ENCODE measurements around the gene PARP2.
"Not testable (repeated sequence)": the region's sequence is repeated elsewhere in the genome, so short reads cannot be mapped to it uniquely, and the experiment has no call there.

The PARP2 gene

DNA sequence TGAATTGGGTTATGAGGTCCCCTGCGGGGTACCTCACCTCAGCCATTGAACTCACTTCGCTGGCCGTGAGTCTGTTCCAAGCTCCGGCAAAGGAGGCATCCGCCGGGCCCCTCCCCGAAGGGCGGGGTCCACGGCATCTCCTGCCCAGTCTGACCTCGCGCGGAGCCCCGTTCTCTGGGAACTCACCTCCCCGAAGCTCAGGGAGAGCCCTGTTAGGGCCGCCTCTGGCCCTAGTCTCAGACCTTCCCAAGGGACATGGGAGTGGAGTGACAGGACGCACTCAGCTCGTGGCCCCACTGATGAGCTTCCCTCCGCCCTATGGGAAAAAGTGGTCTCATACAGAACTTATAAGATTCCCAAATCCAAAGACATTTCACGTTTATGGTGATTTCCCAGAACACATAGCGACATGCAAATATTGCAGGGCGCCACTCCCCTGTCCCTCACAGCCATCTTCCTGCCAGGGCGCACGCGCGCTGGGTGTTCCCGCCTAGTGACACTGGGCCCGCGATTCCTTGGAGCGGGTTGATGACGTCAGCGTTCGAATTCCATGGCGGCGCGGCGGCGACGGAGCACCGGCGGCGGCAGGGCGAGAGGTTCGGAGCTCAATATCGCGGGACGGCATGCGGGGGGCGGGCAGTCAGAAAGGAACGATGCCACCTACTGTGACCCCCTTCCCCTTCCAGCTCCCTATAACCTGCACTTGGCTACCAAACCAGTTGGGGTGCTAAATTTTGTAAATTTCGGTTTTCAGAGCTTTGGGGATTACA, at the start of gene PARP2:
PARP2 (plus strand) TSS at position 544 of the 770 bp plus-strand sequence; CDS start at position 551, 7 bp downstream.
- DNase-seq (ENCODE audit: low read depth, low spot score) = peak; percentile 80

GRCh38 chr14:20294636-20295035, 48.8 kb upstream of the PARP2 start:
- no peak for DNase-seq (ENCODE audit: low read depth, low spot score)

- DNase-seq (ENCODE audit: low read depth, low spot score) = no peak
Observed at GRCh38 chr14:20295067-20295466, 48.4 kb upstream of the PARP2 start.

- no peak for DNase-seq (ENCODE audit: low read depth, low spot score)
Observed at GRCh38 chr14:20302042-20302755, 41.2 kb upstream of the PARP2 start.

DNA sequence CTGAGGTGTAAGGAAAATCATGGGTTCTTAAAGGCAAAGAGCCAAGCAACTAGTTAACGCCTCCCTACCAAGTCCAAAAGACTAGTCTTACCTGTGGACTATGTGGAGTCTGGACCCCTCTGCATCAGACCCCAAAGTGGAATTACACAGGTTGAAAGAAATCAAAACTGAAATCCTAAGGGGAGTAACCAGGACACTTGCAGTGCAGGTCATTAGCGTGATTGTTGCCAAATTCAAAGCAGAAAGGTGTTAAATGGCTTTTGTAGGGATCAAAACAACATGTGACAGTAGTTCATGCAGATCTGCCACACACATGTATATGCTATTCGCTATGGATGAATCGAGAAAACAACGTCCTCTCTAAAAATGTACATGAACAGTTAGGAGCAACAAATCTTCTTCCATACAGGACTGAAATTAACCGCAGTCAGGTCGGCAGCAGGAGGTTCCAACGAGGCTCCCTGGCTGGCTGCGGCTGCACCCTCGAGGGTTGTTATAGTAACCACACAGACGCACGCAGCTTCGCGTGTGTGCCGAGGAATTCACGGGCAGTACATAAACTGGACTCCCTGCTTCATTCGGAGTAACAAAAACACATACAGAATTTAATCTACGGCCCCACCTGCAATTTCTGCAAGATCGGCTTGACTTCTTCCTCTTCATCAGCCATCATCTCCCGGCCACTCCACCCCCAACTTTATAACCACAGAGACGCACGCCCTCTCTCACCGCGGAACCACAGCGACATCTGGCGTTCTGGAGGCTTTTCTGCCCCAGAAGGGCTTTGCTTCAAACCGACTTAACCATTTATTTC, 38.0 kb upstream of the PARP2 start, which contains the start of gene TTC5:
TTC5 (minus strand) TSS at position 687 of the 814 bp plus-strand sequence; CDS start at position 673, 14 bp downstream.
- peak; percentile 79 for DNase-seq (ENCODE audit: low read depth, low spot score)

DNA sequence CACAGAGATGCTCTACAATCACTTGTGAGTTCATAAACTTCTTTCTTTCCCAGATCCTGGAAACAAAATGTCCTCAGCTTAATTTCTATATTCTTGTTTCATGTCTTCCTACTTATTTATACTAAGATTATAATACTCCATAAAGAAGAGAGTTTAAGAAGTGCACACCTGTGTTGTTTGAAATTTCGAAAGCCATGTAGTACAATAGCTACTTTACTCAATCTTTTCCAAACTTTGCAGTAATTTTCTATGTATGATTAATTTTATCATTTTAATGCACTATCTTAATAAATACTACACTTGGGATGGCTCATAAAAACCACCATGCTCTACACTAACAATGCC, 37.4 kb upstream of the PARP2 start:
- DNase-seq (ENCODE audit: low read depth, low spot score) = no peak

- DNase-seq (ENCODE audit: low read depth, low spot score) = no peak
Observed at GRCh38 chr14:20314026-20314425, 29.4 kb upstream of the PARP2 start.

- no peak for DNase-seq (ENCODE audit: low read depth, low spot score)
Observed at GRCh38 chr14:20317720-20318119, 25.7 kb upstream of the PARP2 start.

DNA sequence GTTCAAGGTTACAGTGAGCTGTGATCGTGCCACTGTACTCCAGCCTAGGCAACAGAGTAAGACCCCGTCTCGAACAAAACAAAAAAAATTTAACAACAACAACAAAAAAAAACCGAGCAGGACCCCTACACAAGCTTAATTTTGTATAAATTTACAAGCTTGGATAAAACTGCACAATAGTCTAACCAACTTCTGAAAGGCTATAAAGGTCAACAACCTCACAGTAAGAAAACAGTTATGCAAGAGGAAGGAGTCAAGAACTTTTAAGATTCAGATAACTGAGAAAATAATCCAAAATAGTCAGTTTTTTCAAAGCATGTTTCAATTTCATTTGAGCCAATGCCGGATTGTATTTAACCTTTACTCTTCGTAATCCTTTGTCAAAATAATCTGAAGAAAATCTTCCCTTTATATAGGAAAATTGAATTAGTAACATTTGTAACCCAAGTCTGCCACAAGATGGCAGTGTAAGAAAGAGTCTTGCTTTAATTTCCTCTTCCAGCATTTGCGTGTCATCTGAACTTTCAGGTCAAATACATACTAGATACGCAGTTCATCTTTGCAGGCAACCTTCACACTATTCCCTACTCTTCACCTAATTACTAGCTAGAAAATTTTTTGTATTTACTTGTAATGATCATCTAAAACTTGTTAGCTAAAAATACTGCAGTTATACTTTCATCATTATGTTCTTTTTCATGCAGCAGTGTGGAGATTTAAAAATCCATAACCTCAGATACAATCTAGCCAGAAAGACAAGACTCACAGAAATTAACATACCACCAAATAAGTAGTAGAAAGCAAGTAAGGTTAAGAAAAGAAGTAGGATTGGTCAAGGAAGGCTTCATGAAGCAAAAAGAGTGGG, 16.2 kb upstream of the PARP2 start:
- DNase-seq (ENCODE audit: low read depth, low spot score) = no peak

DNA sequence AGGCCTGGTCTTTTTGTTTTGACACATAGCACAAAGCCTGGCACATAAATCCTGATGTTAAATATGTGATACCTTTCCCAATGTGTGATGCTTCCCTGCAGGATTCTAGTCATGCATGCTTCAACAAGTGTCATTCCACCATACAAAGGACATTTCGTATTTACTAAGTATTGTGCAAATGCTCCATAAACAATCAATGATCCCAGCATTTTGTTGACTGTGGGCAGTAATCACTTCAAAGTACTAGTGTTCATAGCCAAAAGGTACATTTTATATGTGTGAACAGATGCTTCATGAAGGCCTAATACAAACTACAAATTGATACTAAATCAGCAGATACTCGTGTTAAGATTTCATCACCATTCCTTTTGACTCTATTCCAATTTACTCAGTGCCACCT, 14.7 kb upstream of the PARP2 start:
- no peak for DNase-seq (ENCODE audit: low read depth, low spot score)

DNA sequence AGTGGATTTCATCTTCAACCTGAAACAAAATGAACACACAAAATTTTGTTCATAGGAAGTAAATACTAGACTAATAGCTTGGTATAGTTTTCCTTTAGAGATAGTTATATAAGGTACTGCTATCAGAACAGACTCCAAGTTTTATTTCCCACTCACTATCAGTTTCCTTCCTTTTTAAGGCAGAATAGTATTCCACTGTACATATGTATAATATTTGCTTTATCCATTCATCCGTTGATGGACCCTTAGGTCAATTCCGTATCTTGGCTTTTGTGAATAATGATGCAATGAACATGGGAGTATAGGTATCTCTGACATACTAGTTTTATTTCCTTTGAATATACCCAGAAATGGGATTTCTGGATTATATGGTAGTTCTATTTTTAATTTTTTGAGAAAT, 14.1 kb upstream of the PARP2 start:
- no peak for DNase-seq (ENCODE audit: low read depth, low spot score)

DNA sequence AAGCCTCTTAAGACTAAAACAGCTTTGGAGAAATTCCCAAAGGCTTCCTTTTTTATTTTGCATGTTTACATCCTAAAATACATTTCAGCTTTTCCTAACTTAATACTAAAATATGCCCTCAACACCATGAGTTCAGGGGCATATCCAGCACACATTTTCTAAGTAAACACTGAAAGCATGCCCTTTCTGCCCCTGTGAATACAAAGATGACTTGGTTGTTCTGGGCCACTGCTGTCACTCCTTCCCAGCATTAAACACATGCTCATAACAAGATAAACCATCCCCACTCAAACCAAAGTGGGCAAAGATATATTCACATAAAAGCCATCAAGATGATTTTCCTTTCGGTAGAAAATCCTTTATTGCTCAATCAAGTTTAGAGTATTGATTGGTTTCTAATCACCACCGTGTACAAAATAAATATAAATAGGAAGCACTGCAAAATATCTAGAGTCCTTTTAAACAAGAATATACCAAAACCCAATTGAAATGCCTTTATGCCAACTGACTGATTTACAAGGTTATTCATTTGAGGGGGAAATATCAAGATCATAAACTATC, 12.3 kb upstream of the PARP2 start:
- DNase-seq (ENCODE audit: low read depth, low spot score) = no peak

- DNase-seq (ENCODE audit: low read depth, low spot score) = no peak
Observed at GRCh38 chr14:20332431-20332787, 11.0 kb upstream of the PARP2 start.

DNA sequence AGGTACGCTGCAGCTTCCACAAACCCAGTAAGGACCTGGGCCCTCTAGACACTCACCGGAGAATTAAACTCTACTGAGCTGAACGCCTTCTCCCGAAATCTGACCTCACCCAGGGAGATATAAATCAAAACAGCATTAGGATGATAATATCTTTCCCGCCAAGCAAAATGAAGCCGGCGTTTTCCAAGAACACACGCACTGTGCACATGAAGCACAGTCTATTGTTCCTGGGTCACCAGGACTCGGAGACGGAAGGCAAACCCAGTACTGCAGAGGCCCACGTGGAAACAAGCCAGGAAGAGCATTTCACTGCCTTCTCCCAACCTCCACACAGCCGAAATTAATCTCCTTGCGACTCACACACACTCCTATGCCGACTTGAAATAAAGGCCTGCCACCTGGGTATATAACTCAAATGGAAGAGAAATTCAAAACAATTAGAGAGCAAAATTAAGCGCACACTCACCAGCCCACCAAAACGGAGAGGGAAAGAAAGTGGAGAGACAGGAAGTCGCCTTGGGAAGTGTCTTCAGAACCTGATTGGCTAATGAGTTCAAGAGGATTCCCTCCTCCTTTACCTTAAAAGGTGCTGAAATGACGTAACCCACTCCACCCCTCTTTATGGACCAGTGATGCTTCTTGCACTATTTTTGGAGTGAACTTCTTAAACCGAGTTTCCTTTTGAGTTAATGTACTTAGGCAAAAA, 10.5 kb upstream of the PARP2 start, which contains the start of gene CCNB1IP1:
CCNB1IP1 (minus strand) TSS at position 492 of the 706 bp plus-strand sequence. CDS start 16,756 bp downstream, outside the sequence.
- DNase-seq (ENCODE audit: low read depth, low spot score) = no peak

- no peak for DNase-seq (ENCODE audit: low read depth, low spot score)
Observed at GRCh38 chr14:20333494-20333841, 10.0 kb upstream of the PARP2 start.

GRCh38 chr14:20334017-20334416, 9.4 kb upstream of the PARP2 start:
- no peak for DNase-seq (ENCODE audit: low read depth, low spot score)

DNA sequence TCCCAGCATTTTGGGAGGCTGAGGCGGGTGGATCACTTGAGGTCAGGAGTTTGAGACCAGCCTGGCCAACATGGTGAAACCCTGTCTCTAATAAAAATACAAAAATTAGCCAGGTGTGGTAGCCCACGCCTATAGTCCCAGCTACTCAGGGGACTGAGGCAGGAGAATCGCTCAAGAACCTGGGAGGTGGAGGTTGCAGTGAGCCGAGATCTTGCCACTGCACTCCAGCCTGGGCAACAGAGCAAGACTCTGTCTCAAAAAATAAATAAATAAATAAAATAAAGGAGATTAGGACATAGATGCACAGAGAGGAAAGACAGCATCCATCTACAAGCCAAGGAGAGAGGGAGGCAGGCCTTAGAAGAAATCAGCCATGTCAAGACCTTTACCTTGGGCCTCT, 2.4 kb upstream of the PARP2 start:
- DNase-seq (ENCODE audit: low read depth, low spot score) = not testable (repeated sequence)

DNA sequence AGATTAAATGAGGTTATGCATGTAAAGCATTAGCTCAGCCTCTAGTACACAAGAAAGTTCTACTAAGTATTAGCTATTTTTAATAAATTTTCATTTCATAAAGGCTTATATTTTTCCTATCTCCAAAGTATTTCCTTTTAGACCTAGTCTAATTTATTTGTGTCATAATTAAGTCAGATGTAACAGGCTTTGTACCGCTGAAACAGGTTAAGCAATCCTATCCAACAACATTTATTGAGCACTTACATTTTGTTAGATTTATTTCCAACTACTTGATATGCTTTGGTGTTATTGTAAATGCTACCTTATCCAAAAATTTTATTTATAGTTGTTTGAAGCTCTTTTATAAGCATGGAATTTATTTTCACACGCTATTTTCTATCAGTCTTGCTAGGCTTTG, 1.8 kb upstream of the PARP2 start:
- no peak for DNase-seq (ENCODE audit: low read depth, low spot score)

DNA sequence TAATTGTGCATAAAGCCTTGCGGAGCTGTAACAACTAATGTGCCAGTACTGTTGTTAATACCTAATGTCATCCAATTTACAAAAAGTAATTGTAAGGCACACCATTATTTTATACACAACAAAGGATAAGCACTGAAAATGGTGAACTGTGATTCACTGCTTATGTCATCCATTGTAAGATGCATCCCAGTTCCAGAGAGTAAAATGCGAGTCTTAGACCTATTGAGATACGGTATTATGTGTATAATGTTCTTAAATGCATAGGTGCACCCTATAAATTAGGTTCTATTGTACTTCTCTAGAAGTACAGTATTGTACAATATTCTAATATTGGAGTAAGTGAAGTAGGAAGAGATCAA, 406 bp downstream of the PARP2 start:
- no peak for DNase-seq (ENCODE audit: low read depth, low spot score)

GRCh38 chr14:20345366-20345765, 1.9 kb downstream of the PARP2 start:
- no peak for DNase-seq (ENCODE audit: low read depth, low spot score)
